GM19328 (cell line): ENCODE data around the gene PRPF8.
"Not testable (repeated sequence)": the region's sequence is repeated elsewhere in the genome, so short reads cannot be mapped to it uniquely, and the experiment has no call there.

ENCODE experiments used
- ATAC-seq: cut with Tn5 transposase; IDR thresholded peaks from one replicate; pipeline ENCODE4 v1.9.1; 2021; ENCODE audit warnings: mild to moderate bottlenecking, moderate library complexity; ENCODE audit not compliant: unreplicated experiment

PRPF8 gene

GRCh38 chr17:1695365-1695764, 10.7 kb upstream of the PRPF8 start:
- ATAC-seq: no peak

GRCh38 chr17:1693339-1693738, 8.7 kb upstream of the PRPF8 start:
- ATAC-seq: no peak

- ATAC-seq: no peak
Measured at GRCh38 chr17:1690544-1691221, 6.0 kb upstream of the PRPF8 start.

GRCh38 chr17:1688405-1688804, 3.7 kb upstream of the PRPF8 start:
- ATAC-seq: not testable (repeated sequence)

GRCh38 chr17:1686086-1686485, 1.4 kb upstream of the PRPF8 start:
- ATAC-seq: no peak

DNA sequence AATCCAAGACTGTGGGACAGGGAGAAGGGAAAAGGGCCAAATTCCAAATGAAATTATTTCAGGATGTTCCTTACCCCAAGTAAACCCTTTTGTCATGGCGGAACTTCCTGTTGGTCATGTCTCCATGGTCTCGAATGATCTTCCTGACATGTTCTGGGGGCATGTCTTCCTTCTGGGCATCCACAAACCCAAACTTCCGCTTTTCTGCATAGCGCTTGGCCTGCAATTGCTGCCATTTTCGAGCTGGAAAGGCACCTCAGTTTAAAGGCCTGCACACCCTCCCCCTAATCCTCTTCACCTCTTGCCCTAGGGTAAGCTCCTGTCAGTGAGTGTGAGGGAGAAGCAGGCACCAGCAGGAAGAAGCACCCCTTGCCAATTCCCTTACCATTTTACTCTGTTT, 1.2 kb downstream of the PRPF8 start:
- ATAC-seq: no peak

GRCh38 chr17:1676401-1676800, 8.3 kb downstream of the PRPF8 start:
- no peak for ATAC-seq

- no peak for ATAC-seq
Measured at GRCh38 chr17:1673041-1673785, 11.5 kb downstream of the PRPF8 start.

- not testable (repeated sequence) for ATAC-seq
Measured at GRCh38 chr17:1663934-1664333, 20.7 kb downstream of the PRPF8 start.

GRCh38 chr17:1661045-1661444, 23.6 kb downstream of the PRPF8 start:
- no peak for ATAC-seq

- ATAC-seq: no peak
Measured at GRCh38 chr17:1658100-1658499, 26.6 kb downstream of the PRPF8 start.

DNA sequence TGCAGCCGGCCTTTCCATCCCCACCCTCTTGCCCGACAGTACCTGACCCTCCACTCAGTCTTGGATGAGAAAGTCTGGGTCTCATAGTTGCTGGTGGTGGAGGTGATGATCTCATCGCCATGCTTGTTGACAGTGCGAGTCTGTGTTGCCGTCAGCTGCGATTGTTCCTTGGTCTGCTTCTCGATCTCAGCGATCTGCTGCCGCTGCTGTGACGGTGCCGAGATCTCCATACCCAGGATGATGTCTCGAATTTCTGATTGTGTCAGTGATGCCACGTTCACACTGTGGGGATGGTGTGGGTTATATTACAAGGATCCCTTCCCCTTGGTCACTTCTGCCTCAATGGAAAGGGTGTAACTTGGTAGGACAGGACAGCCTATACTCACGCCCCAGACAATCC, 30.9 kb downstream of the PRPF8 start:
- ATAC-seq: no peak

GRCh38 chr17:1652794-1653193, 31.9 kb downstream of the PRPF8 start:
- ATAC-seq: not testable (repeated sequence)

DNA sequence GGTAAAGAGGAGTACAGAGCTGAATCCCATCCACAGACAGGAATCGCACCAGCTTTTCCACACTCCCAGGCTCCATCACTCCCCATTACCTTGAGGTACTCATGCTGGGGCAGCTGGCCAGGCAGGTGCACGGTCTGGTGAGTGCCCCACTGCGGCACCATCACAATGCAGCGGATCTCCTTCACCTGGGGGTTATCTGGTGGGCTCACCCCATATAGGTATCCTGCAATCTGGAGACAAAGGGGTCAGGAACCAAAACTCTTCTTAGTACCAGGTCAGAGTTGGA, 33.2 kb downstream of the PRPF8 start:
- ATAC-seq: no peak

DNA sequence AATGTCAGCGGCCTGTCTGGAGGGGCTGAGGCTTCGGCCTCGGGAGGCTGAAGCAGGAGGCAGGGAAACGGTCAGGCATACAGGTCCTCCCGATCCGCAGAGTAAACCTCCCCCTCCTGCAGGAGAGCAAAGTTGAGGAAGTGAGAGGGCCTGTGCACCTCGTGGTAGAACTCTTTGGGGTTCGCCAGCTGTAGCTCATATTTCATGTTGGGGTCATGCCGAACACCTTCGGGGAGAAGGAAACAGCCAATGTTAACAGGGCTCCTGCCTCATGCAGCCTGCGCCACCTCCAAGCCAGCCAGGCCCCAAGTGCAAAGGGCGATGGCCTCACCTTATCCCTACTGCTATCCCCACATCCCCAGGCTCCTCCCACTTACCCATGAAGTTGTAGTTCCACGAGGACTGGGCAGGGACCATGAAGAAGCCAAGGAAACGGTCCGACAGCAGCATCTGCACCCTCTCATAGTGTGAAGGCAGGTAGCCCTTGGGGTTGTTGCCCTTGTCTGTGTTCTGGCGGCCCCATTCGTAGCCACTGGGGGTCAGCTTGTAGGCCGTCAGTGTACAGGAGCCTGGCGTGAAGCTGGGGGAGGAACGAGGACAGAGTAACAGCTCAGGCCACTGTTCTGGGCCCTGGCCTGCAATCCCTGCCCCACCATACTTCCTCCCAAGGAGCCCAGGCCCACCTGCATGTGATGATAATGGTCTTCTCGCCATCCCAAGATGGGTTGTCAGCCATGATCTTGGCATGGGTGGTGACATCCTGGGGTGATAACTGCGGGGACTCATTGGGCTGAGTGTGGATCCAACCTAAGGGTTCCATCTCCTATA, 33.7 kb downstream of the PRPF8 start:
- no peak for ATAC-seq

GRCh38 chr17:1649844-1650501, 34.7 kb downstream of the PRPF8 start, which contains the start of gene RILP:
Gene RILP (minus strand): TSS chr17:1649866. CDS start chr17:1649804, 62 bp downstream.
- no peak for ATAC-seq

DNA sequence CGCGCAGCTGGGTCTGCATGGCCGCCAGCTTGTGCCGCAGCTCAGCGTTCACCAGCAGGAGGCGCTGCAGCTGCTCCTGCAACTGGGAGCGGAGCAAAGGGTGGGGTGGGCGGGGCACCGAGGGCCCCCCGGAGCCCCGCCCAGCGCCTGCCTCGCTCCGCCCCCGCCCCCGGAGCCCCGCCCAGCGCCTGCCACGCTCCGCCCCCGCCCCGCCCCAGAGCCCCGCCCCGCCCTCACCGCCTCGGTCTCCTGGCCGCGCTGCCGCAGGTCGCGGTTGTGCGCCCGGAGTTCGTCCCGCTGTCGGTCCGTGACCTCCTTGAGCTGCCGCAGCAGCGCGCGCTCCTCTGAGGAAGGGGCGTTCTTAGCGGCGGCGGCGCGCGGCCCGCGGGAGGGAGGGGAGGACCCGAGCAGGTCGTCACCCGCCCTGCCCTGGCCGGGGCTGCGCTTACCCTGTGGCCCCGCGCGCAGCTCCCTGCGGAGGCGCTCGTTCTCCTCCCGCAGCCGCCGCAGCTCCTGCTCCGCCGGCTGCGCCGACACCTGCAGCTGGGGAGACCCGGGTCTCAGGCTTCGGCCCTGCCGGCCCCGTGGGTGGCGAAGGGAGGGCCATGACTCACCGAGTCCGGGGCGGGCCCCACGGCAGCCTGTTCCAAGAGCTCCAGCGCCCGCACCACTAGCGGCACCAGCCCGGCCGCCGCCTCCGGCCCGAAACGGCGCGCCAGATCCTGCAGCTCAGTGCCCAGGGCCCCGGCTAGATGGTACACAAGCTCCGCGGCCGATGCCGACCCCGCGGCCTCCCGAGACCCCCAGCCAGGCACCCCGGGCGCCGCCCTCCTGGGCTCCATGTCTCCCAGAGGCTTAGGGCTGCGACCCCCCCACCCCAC, 35.5 kb downstream of the PRPF8 start:
- peak; percentile 64 for ATAC-seq

DNA sequence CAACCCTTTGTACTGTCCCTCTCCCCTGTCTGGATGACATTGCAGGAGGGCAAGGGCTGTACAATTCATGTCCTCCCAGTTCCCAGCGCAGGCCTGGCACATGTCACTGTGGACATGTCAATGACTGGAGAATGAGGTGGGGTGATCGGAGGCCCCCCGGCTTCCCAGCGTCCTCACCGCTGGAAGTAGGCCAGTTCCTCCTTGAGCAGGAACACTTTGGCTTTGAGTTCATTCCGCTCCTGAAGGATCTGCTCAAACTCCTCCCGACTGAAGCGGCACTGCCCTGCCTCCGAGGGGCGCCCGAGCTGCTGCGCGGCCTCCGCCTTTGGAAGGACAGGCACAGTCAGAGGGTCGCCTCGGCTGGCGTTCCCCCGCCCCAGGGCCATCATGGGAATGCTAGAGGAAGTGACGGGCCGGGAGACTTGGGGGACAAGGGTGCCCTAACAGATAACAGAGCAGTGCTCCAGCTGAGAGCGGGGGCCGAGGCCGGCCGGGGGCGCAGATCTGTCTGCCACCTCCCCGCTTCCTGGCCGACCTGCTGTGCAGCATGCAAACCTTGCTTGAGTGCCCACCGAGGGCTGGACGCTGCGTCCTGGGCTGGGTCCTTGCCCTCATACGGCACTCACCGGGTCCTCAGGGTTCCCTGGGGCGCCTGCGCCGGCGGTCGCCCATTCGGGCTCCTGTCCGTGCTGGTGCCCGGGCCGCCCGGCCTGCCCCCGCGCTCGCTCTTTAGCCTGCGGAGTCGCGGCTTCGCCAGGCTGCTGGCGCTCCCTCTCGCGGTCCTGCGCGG, 36.3 kb downstream of the PRPF8 start:
- no peak for ATAC-seq

- no peak for ATAC-seq
Measured at GRCh38 chr17:1647802-1648171, 36.9 kb downstream of the PRPF8 start.
